Adrenal gland (tissue), 12 donors: ENCODE data around the gene C1QTNF12. TPM values are rescaled to one million over a fixed set of nuclear protein-coding genes. Genes with fewer than 3 reads are reported as not detected.

Source experiments
- DNase-seq, 7 donors: peaks; one replicate each; pipeline ENCODE4 v3.0.0-alpha.2; 2019 to 2020
- H3K27ac ChIP-seq, 5 donors: fragments of 200-600 bp; sonication (generic) in 4 of 5; 1 replicate in 3 of 5; 2 replicates in 2 of 5; pipeline versions ENCODE4 v1.5.1 to v1.8.0; 2016 to 2020; ENCODE audit warnings: mild to moderate bottlenecking in 1 of 5
- H3K27me3 ChIP-seq: fragments of 200-600 bp; 2 replicates; pipeline ENCODE4 v1.8.0; 2021
- H3K36me3 ChIP-seq, 2 donors: fragments of 200-600 bp; replicated peaks in 1 of 2; 1 replicate in 1 of 2; 2 replicates in 1 of 2; pipeline versions ENCODE4 v1.5.1 to v1.8.0; 2018 to 2022
- H3K4me1 ChIP-seq, 2 donors: fragments of 200-600 bp; replicated peaks in 1 of 2; 1 replicate in 1 of 2; 2 replicates in 1 of 2; pipeline versions ENCODE4 v1.5.1 to v1.8.0; 2018 to 2021
- H3K4me3 ChIP-seq, 4 donors: fragments of 200-600 bp; sonication (generic) in 3 of 4; one replicate each; pipeline ENCODE4 v1.5.1; 2016 to 2018
- H3K9me3 ChIP-seq, 3 donors: fragments of 200-600 bp; sonication (generic) in 1 of 3; replicated peaks in 1 of 3; 1 replicate in 2 of 3; 2 replicates in 1 of 3; pipeline versions ENCODE4 v1.5.1 to v1.8.0; 2016 to 2021
- POLR2A ChIP-seq, 2 donors: fragments of 450-650 bp; IDR thresholded peaks; one replicate each; pipeline ENCODE4 v1.6.1; 2017; ENCODE audit warnings: antibody characterized with exemption in 2 of 2, mild to moderate bottlenecking in 2 of 2, moderate library complexity in 1 of 2
- WGBS, 4 donors: extraction: QIAGEN DNeasy Blood & Tissue Kit in 2 of 4; methylation state at CpG; one replicate each; pipeline versions ENCODE4 v1.1.5 to v1.1.7; 2013 to 2017; 5-methylcytosine and 5-hydroxymethylcytosine counted together
- intact Hi-C, 2 donors: fragments of 100-400 bp; cut with DNase I; formaldehyde crosslinking; loops; one replicate each; pipeline versions ENCODE4 v1.14.1 to v1.15.0; 2022 to 2023
- polyA plus RNA-seq, 3 donors: library from polyadenylated mRNA; stranded (reverse); fragments of 200-250 nt in 2 of 3; fragments of 350-450 nt in 1 of 3; fragmentation: Illumina TruSeq in 1 of 3; extraction: RNeasy Lipid Tissue Mini Kit (QIAGEN cat#74804) in 1 of 3; gene quantifications; one replicate each; pipeline ENCODE4 v1.2.3, GENCODE V29; 2013 to 2014
- total RNA-seq, 9 donors: library from RNA; depleted of rRNA in 4 of 9; stranded (reverse); fragments of >200 nt in 4 of 9; fragments of 120-200 nt in 1 of 9; fragmentation: NEBNext Ultra II Directional in 1 of 9; extraction: Animal tissue kit (Norgen Biotek cat#: 25700) in 1 of 9; gene quantifications; one replicate each; pipeline versions ENCODE4 v1.1.0 to v1.2.4, GENCODE V29; 2013 to 2023
- TF ChIP-seq, protein P1 (sequence below), 6 experiments: fragments of 450-650 bp in 4 of 6; fragments of 200-600 bp in 2 of 6; sonication (generic) in 1 of 6; IDR thresholded peaks; 1 replicate in 5 of 6; 2 replicates in 1 of 6; pipeline versions ENCODE4 v1.5.1 to v1.8.0; 2016 to 2021; ENCODE audit warnings: antibody characterized with exemption in 6 of 6, mild to moderate bottlenecking in 2 of 6, moderate library complexity in 1 of 6
- donor health status: healthy with polysubstance abuse.
- donor health status: Bipolar disorder and iron deficiency.
- donor health status: DM: yes; HTN: yes; CAD: no.
- donor health status: DM: no; HTN: no; CAD: no.
- donor health status: DM: no; HTN: no; CAD: no.
- donor health status: DM: yes; HTN: yes; CAD: no.

The C1QTNF12 gene
- total and polyA plus RNA-seq, 12 donors: 0.28 to 4.3 (median 1.3) TPM; not detected in 3

DNA sequence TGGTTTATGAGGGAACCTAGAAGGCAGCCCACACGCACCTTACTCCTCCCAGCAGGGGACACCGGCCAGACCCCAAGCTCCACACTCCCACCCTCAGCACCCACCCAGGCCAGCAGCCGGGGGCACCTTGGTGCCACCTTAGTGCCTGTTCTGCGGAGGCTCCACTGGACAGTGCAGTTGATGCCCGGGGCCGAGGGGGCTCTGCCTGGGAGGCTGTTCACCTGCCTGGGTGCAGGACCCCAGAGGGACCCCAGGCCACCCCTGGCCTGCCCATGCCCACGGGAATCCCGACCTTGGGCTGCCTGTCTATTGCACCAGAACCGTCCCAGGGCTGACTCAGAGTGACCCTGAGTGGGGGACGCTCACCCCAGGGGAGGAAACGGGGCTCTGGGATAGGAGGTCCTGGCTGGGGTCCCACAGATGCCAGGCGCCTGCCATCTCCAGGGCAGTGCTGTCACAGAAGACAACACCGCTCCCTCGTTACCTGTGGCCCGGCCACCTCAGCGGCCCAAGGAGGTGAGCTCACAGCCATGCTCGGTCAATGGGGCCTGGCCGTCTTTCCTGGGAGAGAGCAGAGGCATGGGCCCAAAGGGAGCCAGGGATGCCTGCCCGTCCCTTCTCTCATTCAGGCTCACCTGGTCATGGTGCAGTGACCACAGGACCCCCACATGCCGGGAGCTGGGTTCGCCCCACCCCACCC, 34.4 kb upstream of the C1QTNF12 start:
- intact Hi-C loops: no loop called here
- H3K4me3 ChIP-seq: no peak overlapping the region
- peaks cover 4 to 16% of the 10 kb centered on the region in 2 donors for H3K4me1 ChIP-seq
- DNase-seq: no peak
- peaks cover 12% of the 10 kb centered on the region for H3K27me3 ChIP-seq
- no peaks in the 10 kb centered on the region for H3K9me3 ChIP-seq
- WGBS, 4 donors: 48 to 72% (median 70%) methylated on average over 6 to 21 of the region's 21 CpGs
- no peak for TF ChIP-seq POLR2A (IDR thresholded peaks at IDR 0.05)
- TF ChIP-seq, protein P1, sequence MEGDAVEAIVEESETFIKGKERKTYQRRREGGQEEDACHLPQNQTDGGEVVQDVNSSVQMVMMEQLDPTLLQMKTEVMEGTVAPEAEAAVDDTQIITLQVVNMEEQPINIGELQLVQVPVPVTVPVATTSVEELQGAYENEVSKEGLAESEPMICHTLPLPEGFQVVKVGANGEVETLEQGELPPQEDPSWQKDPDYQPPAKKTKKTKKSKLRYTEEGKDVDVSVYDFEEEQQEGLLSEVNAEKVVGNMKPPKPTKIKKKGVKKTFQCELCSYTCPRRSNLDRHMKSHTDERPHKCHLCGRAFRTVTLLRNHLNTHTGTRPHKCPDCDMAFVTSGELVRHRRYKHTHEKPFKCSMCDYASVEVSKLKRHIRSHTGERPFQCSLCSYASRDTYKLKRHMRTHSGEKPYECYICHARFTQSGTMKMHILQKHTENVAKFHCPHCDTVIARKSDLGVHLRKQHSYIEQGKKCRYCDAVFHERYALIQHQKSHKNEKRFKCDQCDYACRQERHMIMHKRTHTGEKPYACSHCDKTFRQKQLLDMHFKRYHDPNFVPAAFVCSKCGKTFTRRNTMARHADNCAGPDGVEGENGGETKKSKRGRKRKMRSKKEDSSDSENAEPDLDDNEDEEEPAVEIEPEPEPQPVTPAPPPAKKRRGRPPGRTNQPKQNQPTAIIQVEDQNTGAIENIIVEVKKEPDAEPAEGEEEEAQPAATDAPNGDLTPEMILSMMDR (IDR thresholded peaks at IDR 0.05): no peak
- peak overlapping the region in 2 of 5 donors; percentile 82 to 88 for H3K27ac ChIP-seq
- H3K36me3 ChIP-seq: no peaks in the 10 kb centered on the region

DNA sequence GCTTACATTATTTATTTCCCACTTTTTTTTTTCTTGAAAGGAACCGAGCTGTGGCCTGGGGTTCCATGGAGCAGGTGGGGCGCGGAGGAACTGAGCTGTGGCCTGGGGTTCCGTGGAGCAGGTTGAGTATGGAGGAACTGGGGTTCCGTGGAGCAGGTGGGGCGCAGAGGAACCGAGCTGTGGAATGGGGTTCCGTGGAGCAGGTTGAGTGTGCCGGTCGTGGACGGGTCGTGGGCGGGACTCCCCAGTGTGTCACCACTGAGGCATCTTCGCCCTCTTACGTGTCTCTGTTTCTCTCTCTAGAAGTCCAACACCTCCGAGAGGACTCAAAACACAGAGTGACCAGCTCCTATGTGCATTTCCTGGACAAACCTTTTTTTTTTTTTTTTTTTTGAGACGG, 32.5 kb upstream of the C1QTNF12 start:
- H3K36me3 ChIP-seq: no peaks in the 10 kb centered on the region
- no peaks in the 10 kb centered on the region for H3K9me3 ChIP-seq
- DNase-seq: no peak
- intact Hi-C loops: no loop called here
- H3K4me1 ChIP-seq: peaks cover 9 to 25% of the 10 kb centered on the region in 2 donors
- no peaks in the 10 kb centered on the region for H3K27me3 ChIP-seq
- no peak overlapping the region for H3K4me3 ChIP-seq
- no peak for TF ChIP-seq POLR2A (IDR thresholded peaks at IDR 0.05)
- TF ChIP-seq, protein P1 (IDR thresholded peaks at IDR 0.05): no peak
- WGBS, 4 donors: 92 to 96% (median 93%) methylated on average over 17 of the region's 17 CpGs
- H3K27ac ChIP-seq: no peak overlapping the region

- TF ChIP-seq, protein P1 (IDR thresholded peaks at IDR 0.05): no peak
- WGBS, 4 donors: 91 to 98% (median 96%) methylated on average over 13 of the region's 13 CpGs
These were observed 32.1 kb upstream of the C1QTNF12 start for GRCh38 chr1:1278620-1279019.

DNA sequence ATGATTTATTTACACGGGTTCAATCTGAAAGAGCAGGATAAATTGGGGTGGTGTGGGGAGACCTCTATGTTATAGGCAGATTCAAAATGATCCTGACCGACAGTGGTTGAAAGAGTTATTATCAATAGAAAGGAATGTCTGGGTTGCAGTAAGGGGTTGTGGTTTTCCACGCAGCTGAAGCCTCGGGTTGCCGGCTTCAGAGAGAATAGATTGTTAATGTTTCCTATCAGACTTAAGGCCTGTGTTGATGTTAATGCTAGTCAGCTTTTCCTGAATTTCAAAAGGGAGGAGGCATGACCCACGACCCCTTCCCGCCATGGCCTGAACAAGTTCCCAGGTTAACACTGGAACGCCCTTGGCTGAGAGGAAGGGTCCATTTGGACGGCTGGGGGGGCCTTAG, 29.3 kb upstream of the C1QTNF12 start:
- no peak overlapping the region for H3K27ac ChIP-seq
- no peak for DNase-seq
- H3K27me3 ChIP-seq: no peaks in the 10 kb centered on the region
- no peaks in the 10 kb centered on the region for H3K36me3 ChIP-seq
- H3K4me3 ChIP-seq: no peak overlapping the region
- no peak for TF ChIP-seq POLR2A (IDR thresholded peaks at IDR 0.05)
- TF ChIP-seq, protein P1 (IDR thresholded peaks at IDR 0.05): no peak
- 84 to 91% (median 89%) methylated on average over 9 of the region's 9 CpGs for WGBS, 4 donors
- intact Hi-C loops: no loop called here
- no peaks in the 10 kb centered on the region for H3K9me3 ChIP-seq
- H3K4me1 ChIP-seq: peaks cover 18 to 31% of the 10 kb centered on the region in 2 donors

More at GRCh38 chr1:1278620-1279019, 32.1 kb upstream of the C1QTNF12 start:
- Histone ChIP-seq H3K9me3 (no peaks in the 10 kb centered on the region), H3K27me3 (no peaks in the 10 kb centered on the region), H3K36me3 (no peaks in the 10 kb centered on the region), H3K4me3 (no peak overlapping the region), H3K4me1 (peaks cover 9 to 25% of the 10 kb centered on the region in 2 donors), H3K27ac (no peak overlapping the region)
- no peak for DNase-seq
- intact Hi-C loops: no loop called here
